H9 (cell line): ENCODE data around the gene DAPK1. TPM values are rescaled to one million over a fixed set of nuclear protein-coding genes. Genes with fewer than 3 reads are reported as not detected.

Experiments
- DNase-seq: peaks from one replicate; pipeline ENCODE4 v3.0.0-alpha.2; 2017
- H2AFZ ChIP-seq: one replicate; pipeline ENCODE4 v1.6.1; 2013; ENCODE audit warnings: mild to moderate bottlenecking, low read length, control low read depth, moderate library complexity
- H2AK5ac ChIP-seq: 2 replicates; pipeline ENCODE4 v1.6.1; 2013; ENCODE audit warnings: low read length, control low read depth, mixed read lengths; ENCODE audit not compliant: insufficient read length
- H2BK120ac ChIP-seq: one replicate; pipeline ENCODE4 v1.6.1; 2013; ENCODE audit warnings: low read depth, mild to moderate bottlenecking, low read length, control low read depth, inconsistent platforms; ENCODE audit not compliant: poor library complexity, severe bottlenecking
- H2BK12ac ChIP-seq: 2 replicates; pipeline ENCODE4 v1.6.1; 2013; ENCODE audit warnings: low read length, control low read depth, mixed read lengths, low read depth; ENCODE audit not compliant: insufficient read length
- H2BK15ac ChIP-seq: 2 replicates; pipeline ENCODE4 v1.6.1; 2013; ENCODE audit warnings: low read depth, low read length, control low read depth
- H2BK20ac ChIP-seq: one replicate; pipeline ENCODE4 v1.6.1; 2013; ENCODE audit warnings: low read depth, mild to moderate bottlenecking, low read length, control low read depth, inconsistent platforms; ENCODE audit not compliant: poor library complexity, severe bottlenecking
- H2BK5ac ChIP-seq: 2 replicates; pipeline ENCODE4 v1.6.1; 2013; ENCODE audit warnings: low read length, control low read depth, mixed read lengths; ENCODE audit not compliant: insufficient read length
- H3K14ac ChIP-seq: 2 replicates; pipeline ENCODE4 v1.6.1; 2013; ENCODE audit warnings: low read length, control low read depth; ENCODE audit not compliant: insufficient read depth
- H3K18ac ChIP-seq: 2 replicates; pipeline ENCODE4 v1.6.1; 2013; ENCODE audit warnings: low read depth, mild to moderate bottlenecking, mixed read lengths, low read length, control low read depth; ENCODE audit not compliant: insufficient read length
- H3K23ac ChIP-seq: 2 replicates; pipeline ENCODE4 v1.6.1; 2013; ENCODE audit warnings: low read length, control low read depth, mixed read lengths, low read depth; ENCODE audit not compliant: insufficient read length
- H3K23me2 ChIP-seq: 2 replicates; pipeline ENCODE4 v1.6.1; 2013; ENCODE audit warnings: low read depth, mild to moderate bottlenecking, mixed read lengths, low read length, control low read depth; ENCODE audit not compliant: insufficient read length, poor library complexity, severe bottlenecking
- H3K27ac ChIP-seq: 2 replicates; pipeline ENCODE4 v1.5.1; 2013; ENCODE audit warnings: low read length, control low read depth, mixed read lengths, low read depth; ENCODE audit not compliant: insufficient read length
- H3K27me3 ChIP-seq: 2 replicates; pipeline ENCODE4 v1.6.1; 2013; ENCODE audit warnings: low read length, control low read depth, inconsistent platforms; ENCODE audit not compliant: insufficient read depth
- H3K4ac ChIP-seq: 2 replicates; pipeline ENCODE4 v1.6.1; 2013; ENCODE audit warnings: low read depth, mild to moderate bottlenecking, control low read depth, inconsistent platforms, low read length, moderate library complexity
- H3K4me1 ChIP-seq: 2 replicates; pipeline ENCODE4 v1.6.1; 2013; ENCODE audit warnings: low read length, control low read depth, inconsistent platforms; ENCODE audit not compliant: insufficient read depth
- H3K4me2 ChIP-seq: 2 replicates; pipeline ENCODE4 v1.6.1; 2013; ENCODE audit warnings: low read length, control low read depth, mixed read lengths; ENCODE audit not compliant: insufficient read length, insufficient read depth
- H3K56ac ChIP-seq: 2 replicates; pipeline ENCODE4 v1.6.1; 2013; ENCODE audit warnings: low read depth, mild to moderate bottlenecking, mixed read lengths, low read length, control low read depth; ENCODE audit not compliant: insufficient read length
- H3K79me1 ChIP-seq: 2 replicates; pipeline ENCODE4 v1.6.1; 2013; ENCODE audit warnings: low read depth, mild to moderate bottlenecking, moderate library complexity, low read length, control low read depth, inconsistent platforms; ENCODE audit not compliant: insufficient read depth, poor library complexity, severe bottlenecking
- H3K79me2 ChIP-seq: 2 replicates; pipeline ENCODE4 v1.6.1; 2013; ENCODE audit warnings: low read length, control low read depth, inconsistent platforms; ENCODE audit not compliant: insufficient read depth
- H3K9ac ChIP-seq: 2 replicates; pipeline ENCODE4 v1.6.1; 2013; ENCODE audit warnings: low read length, control low read depth, mixed read lengths; ENCODE audit not compliant: insufficient read length; ENCODE audit errors: extremely low read depth
- H3K9me3 ChIP-seq: one replicate; pipeline ENCODE4 v1.6.1; 2013; ENCODE audit warnings: low read depth, low read length, inconsistent platforms; ENCODE audit not compliant: control insufficient read depth
- H3T11ph ChIP-seq: one replicate; pipeline ENCODE4 v1.6.1; 2013; ENCODE audit warnings: mild to moderate bottlenecking, low read length, control low read depth, inconsistent platforms
- H4K20me1 ChIP-seq: one replicate; pipeline ENCODE4 v1.6.1; 2013; ENCODE audit not compliant: control insufficient read depth, insufficient read length, insufficient read depth
- H4K5ac ChIP-seq: 2 replicates; pipeline ENCODE4 v1.6.1; 2013; ENCODE audit warnings: low read depth, mild to moderate bottlenecking, mixed read lengths, low read length, control low read depth; ENCODE audit not compliant: insufficient read length
- H4K8ac ChIP-seq: replicated peaks from 2 replicates; pipeline ENCODE4 v1.6.1; 2013; ENCODE audit warnings: low read length, control low read depth, mixed read lengths, low read depth; ENCODE audit not compliant: insufficient read length
- H4K91ac ChIP-seq: 2 replicates; pipeline ENCODE4 v1.6.1; 2013; ENCODE audit warnings: low read depth, mild to moderate bottlenecking, moderate library complexity, mixed read lengths, low read length, control low read depth; ENCODE audit not compliant: insufficient read length
- H3K27ac Mint-ChIP-seq, 3 experiments: 2 replicates in 2 of 3; 3 replicates in 1 of 3; pipeline ENCODE4 v1.8.0; 2020 to 2021; ENCODE audit warnings: mixed read lengths in 3 of 3, mild to moderate bottlenecking in 1 of 3, moderate library complexity in 1 of 3
- H3K27me3 Mint-ChIP-seq: 2 replicates; pipeline ENCODE4 v1.8.0; 2021; ENCODE audit warnings: low read depth, mild to moderate bottlenecking, moderate library complexity, mixed read lengths
- H3K36me3 Mint-ChIP-seq, 3 experiments: 2 replicates in 2 of 3; 3 replicates in 1 of 3; pipeline ENCODE4 v1.8.0; 2020 to 2021; ENCODE audit warnings: low read depth in 3 of 3, mixed read lengths in 3 of 3; ENCODE audit not compliant: insufficient read depth in 1 of 3
- H3K4me1 Mint-ChIP-seq, 2 experiments: 2 replicates each; pipeline ENCODE4 v1.8.0; 2020; ENCODE audit warnings: mixed read lengths in 2 of 2
- H3K4me3 Mint-ChIP-seq, 2 experiments: 2 replicates in 1 of 2; 3 replicates in 1 of 2; pipeline ENCODE4 v1.8.0; 2020 to 2021; ENCODE audit warnings: mild to moderate bottlenecking in 2 of 2, mixed read lengths in 2 of 2, moderate library complexity in 1 of 2
- H3K9me3 Mint-ChIP-seq, 2 experiments: 2 replicates in 1 of 2; 3 replicates in 1 of 2; pipeline ENCODE4 v1.8.0; 2020; ENCODE audit warnings: mild to moderate bottlenecking in 2 of 2, mixed read lengths in 2 of 2, moderate library complexity in 1 of 2
- CTCF ChIP-seq: fragments of 200-600 bp; sonication (generic); conservative IDR thresholded peaks from 3 replicates; pipeline ENCODE4 v1.8.0; 2021; ENCODE audit warnings: antibody characterized with exemption, mild to moderate bottlenecking
- WGBS: extraction: QIAGEN DNeasy Blood & Tissue Kit; methylation state at CpG from one replicate; pipeline ENCODE4 v1.1.7; 2013; ENCODE audit warnings: missing lambda C conversion rate, low lambda C conversion rate, mixed read lengths; ENCODE audit not compliant: insufficient read length; ENCODE audit errors: extremely low coverage; 5-methylcytosine and 5-hydroxymethylcytosine counted together
- total RNA-seq: library from RNA; stranded (reverse); gene quantifications from 2 replicates; pipeline ENCODE4 v1.2.1, GENCODE V29; 2021

The DAPK1 gene
- total RNA-seq, 1 experiment from 2014 or later, result 79.4 TPM

- H2BK120ac ChIP-seq, result no peak overlapping the region
- Mint-ChIP-seq H3K27ac (peak overlapping the region in 1 of 3 experiments; percentile 67; a peak in 2 of 7 replicates), H3K4me3 (no peak overlapping the region), H3K27me3 (no peaks in the 10 kb centered on the region), H3K9me3 (no peaks in the 10 kb centered on the region), H3K4me1 (peaks cover 9 to 13% of the 10 kb centered on the region in 2 experiments; a peak in 3 of 4 replicates), H3K36me3 (peaks cover 69 to 75% (median 71%) of the 10 kb centered on the region in 3 experiments)
- no peak overlapping the region for H3K9ac ChIP-seq
- no peaks in the 10 kb centered on the region for H3K79me1 ChIP-seq
- no peak overlapping the region for H3K18ac ChIP-seq
- H3T11ph ChIP-seq, result no peak overlapping the region
- H3K9me3 ChIP-seq, result no peaks in the 10 kb centered on the region
- no peak overlapping the region for H2BK5ac ChIP-seq
- H3K14ac ChIP-seq, result no peak overlapping the region
- H2BK15ac ChIP-seq, result no peak overlapping the region
- no peak overlapping the region for H4K8ac ChIP-seq
- WGBS, result no CpG with 5 or more reads among the region's 4 CpGs
- H4K20me1 ChIP-seq, result no peaks in the 10 kb centered on the region
- no peak overlapping the region for H2AFZ ChIP-seq
- TF ChIP-seq CTCF, result no peak
- H3K4ac ChIP-seq, result no peak overlapping the region
- no peak overlapping the region for H3K4me2 ChIP-seq
- H3K79me2 ChIP-seq, result no peaks in the 10 kb centered on the region
- no peaks in the 10 kb centered on the region for H3K27me3 ChIP-seq
- H3K56ac ChIP-seq, result no peak overlapping the region
- no peak overlapping the region for H2BK12ac ChIP-seq
- H2BK20ac ChIP-seq, result no peak overlapping the region
- H3K23ac ChIP-seq, result no peak overlapping the region
- no peak overlapping the region for H3K27ac ChIP-seq
- H4K5ac ChIP-seq, result no peak overlapping the region
- no peak overlapping the region for H4K91ac ChIP-seq
- H3K23me2 ChIP-seq, result no peaks in the 10 kb centered on the region
- DNase-seq, result peak; percentile 22
- H2AK5ac ChIP-seq, result no peak overlapping the region
- no peaks in the 10 kb centered on the region for H3K4me1 ChIP-seq
Observed at GRCh38 chr9:87685441-87685840, 187.8 kb downstream of the DAPK1 start.
